ELR (cell line): ENCODE results near the gene DBNDD2.

Experiments
- DNase-seq: peaks from one replicate; pipeline ENCODE4 v3.0.0-alpha.2; 2015; ENCODE audit warnings: low read depth

Gene DBNDD2

GRCh38 chr20:45416917-45417316, 8.8 kb downstream of the DBNDD2 start:
- no peak for DNase-seq

GRCh38 chr20:45419188-45420091, 11.4 kb downstream of the DBNDD2 start:
- DNase-seq = peak; percentile 99

GRCh38 chr20:45420125-45420524, 12.0 kb downstream of the DBNDD2 start:
- no peak for DNase-seq

GRCh38 chr20:45423700-45424099, 15.6 kb downstream of the DBNDD2 start:
- no peak for DNase-seq

- no peak for DNase-seq
Measured at GRCh38 chr20:45425561-45425960, 17.5 kb downstream of the DBNDD2 start.

GRCh38 chr20:45426320-45427016, 18.4 kb downstream of the DBNDD2 start:
- DNase-seq = no peak

- DNase-seq = no peak
Measured at GRCh38 chr20:45427236-45428149, 19.4 kb downstream of the DBNDD2 start.

- DNase-seq = no peak
Measured at GRCh38 chr20:45429618-45430017, 21.5 kb downstream of the DBNDD2 start.

GRCh38 chr20:45432294-45432693, 24.2 kb downstream of the DBNDD2 start:
- no peak for DNase-seq

GRCh38 chr20:45433316-45433715, 25.2 kb downstream of the DBNDD2 start:
- peak; percentile 16 for DNase-seq

- no peak for DNase-seq
Measured at GRCh38 chr20:45433976-45434375, 25.9 kb downstream of the DBNDD2 start.

GRCh38 chr20:45436732-45437485, 28.8 kb downstream of the DBNDD2 start:
- peak; percentile 94 for DNase-seq

- no peak for DNase-seq
Measured at GRCh38 chr20:45440424-45440823, 32.3 kb downstream of the DBNDD2 start.

GRCh38 chr20:45440891-45441685, 33.0 kb downstream of the DBNDD2 start:
- no peak for DNase-seq

GRCh38 chr20:45441746-45442145, 33.7 kb downstream of the DBNDD2 start:
- DNase-seq = no peak

- DNase-seq = no peak
Measured at GRCh38 chr20:45444050-45444449, 36.0 kb downstream of the DBNDD2 start.

- peak; percentile 64 for DNase-seq
Measured at GRCh38 chr20:45445805-45446562, 37.9 kb downstream of the DBNDD2 start.

- no peak for DNase-seq
Measured at GRCh38 chr20:45448270-45448669, 40.2 kb downstream of the DBNDD2 start.

GRCh38 chr20:45449528-45449927, 41.4 kb downstream of the DBNDD2 start:
- DNase-seq = no peak
